HepG2 (cell line): ENCODE results near the gene ABTB2.

Experiments used
- GTF2F1 ChIP-seq: fragments of 150-350 bp; IDR thresholded peaks from 2 replicates; pipeline ENCODE4 v1.6.1; 2014; ENCODE audit warnings: low read length
- XBP1 ChIP-seq: sonication (generic); formaldehyde crosslinking; IDR thresholded peaks from 2 replicates; pipeline ENCODE4 v1.5.0; 2020; ENCODE audit warnings: missing genetic modification reagents

- TF ChIP-seq GTF2F1 (no peak), XBP1 (no peak)
These were observed 108.4 kb downstream of the ABTB2 start for GRCh38 chr11:34249439-34249838.
